K562 (cell line): ENCODE measurements around the gene SPI1.

Experiments
- GATA2 ChIP-seq: sonication (generic); formaldehyde crosslinking; IDR thresholded peaks from 2 replicates; pipeline ENCODE4 v1.4.0; 2020; ENCODE audit warnings: mild to moderate bottlenecking, missing genetic modification reagents
- HLTF ChIP-seq: fragments of 450-650 bp; IDR thresholded peaks from 2 replicates; pipeline ENCODE4 v1.6.1; 2016
- POLR2A ChIP-seq: fragments of 450-650 bp; conservative IDR thresholded peaks from 2 replicates; pipeline ENCODE4 v1.6.1; 2016
- RFX5 ChIP-seq: IDR thresholded peaks from 2 replicates; pipeline ENCODE4 v1.6.1; 2011; ENCODE audit warnings: low read depth, mild to moderate bottlenecking, improper control_type of control experiment, low read length
- SRSF3 ChIP-seq: fragments of 200-400 bp; formaldehyde crosslinking; IDR thresholded peaks from 2 replicates; pipeline ENCODE4 v1.6.1; 2016; ENCODE audit warnings: mild to moderate bottlenecking, low read length, moderate library complexity; ENCODE audit not compliant: insufficient read depth
- TAF1 ChIP-seq: IDR thresholded peaks from 2 replicates; pipeline ENCODE4 v1.6.1; 2011; ENCODE audit warnings: mild to moderate bottlenecking, low read length, moderate library complexity; ENCODE audit not compliant: insufficient read depth, control insufficient read depth, severe bottlenecking; ENCODE audit errors: extremely low read depth

DNA sequence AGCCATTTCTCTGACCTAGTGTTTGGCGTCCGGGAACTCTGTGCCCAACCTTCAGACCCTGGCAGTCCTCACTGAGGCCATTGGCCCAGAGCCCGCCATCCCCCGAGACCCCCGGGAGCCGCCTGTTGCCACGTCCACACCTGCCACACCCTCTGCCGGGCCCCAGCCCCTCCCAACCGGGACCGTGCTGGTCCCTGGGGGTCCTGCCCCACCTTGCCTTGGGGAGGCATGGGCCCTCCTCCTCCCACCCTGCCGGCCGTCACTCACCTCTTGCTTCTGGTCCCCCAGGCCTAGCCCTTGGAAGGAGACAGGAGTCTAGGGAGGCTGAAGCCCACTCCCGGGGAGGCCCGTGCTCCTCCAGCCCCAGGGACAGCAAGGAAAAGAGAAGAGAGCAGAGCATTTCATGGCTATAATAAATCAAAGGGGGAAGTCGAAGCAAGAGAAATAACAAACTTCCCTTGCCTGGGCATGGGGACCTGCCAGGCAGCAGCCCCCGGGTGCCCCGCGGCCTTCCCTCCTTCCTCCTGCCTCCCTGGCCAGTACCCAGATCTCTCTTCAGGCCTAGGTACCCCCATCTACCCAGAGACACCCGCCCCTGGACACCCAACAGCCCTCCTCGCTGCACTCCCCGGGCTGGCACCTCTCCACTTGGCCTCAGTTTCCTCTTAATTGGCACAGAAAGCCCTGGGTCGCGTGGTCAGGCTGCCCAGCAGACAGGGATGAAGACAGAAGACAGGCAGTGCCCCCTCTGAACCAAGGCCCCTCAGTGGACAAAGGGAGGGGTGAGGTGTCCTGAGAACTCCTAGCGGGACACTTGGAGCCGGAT, 17.1 kb upstream of the SPI1 start:
- TF ChIP-seq SRSF3 (no peak), RFX5 (no peak), HLTF (no peak), GATA2 (CRISPR knock-in tag) (no peak), POLR2A (no peak), TAF1 (no peak)
